ENCODE data around the gene PHF1. TPM values are rescaled to one million over a fixed set of nuclear protein-coding genes. Genes with fewer than 3 reads are reported as not detected.

PHF1 gene
- total and polyA plus RNA-seq, 2 of the 13 experiments (the other 11 are each of a cell fraction or from before 2014, with no cell fraction given), result 25.4 to 61.9 TPM

DNA sequence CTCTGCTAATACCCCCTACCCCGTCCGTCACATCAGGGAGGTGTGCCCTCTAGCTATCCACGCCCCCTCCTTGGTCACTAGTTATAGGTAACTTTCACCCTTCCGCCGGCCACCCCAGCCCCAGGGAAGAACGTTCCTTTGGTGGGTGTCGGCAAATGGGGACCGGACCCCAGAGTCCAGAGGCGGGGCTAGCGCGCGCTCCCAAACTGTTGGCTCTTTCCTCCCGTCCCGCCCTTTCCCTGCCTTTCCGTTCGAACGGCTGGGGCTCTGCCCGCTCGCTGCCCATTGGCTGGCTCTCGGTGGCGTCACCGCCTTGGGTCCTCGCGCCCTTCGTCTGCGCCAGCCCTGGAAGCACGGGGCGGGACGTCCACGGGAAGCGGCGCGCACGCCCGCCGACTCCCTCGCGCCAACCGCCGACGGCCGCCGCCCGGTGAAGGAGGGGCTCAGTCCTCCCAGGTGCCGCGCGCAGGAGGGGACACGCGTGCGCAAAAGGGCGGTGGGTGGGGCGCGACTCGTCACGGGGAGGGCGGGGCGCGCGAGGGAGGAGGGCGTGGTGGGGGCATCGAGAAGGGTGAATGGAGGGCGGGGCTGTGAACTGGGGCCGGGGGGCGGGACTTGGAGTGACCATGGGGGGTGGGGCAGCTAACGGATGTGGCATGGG is 634 bp upstream of the PHF1 start (continued):
- TF ChIP-seq, protein P1, sequence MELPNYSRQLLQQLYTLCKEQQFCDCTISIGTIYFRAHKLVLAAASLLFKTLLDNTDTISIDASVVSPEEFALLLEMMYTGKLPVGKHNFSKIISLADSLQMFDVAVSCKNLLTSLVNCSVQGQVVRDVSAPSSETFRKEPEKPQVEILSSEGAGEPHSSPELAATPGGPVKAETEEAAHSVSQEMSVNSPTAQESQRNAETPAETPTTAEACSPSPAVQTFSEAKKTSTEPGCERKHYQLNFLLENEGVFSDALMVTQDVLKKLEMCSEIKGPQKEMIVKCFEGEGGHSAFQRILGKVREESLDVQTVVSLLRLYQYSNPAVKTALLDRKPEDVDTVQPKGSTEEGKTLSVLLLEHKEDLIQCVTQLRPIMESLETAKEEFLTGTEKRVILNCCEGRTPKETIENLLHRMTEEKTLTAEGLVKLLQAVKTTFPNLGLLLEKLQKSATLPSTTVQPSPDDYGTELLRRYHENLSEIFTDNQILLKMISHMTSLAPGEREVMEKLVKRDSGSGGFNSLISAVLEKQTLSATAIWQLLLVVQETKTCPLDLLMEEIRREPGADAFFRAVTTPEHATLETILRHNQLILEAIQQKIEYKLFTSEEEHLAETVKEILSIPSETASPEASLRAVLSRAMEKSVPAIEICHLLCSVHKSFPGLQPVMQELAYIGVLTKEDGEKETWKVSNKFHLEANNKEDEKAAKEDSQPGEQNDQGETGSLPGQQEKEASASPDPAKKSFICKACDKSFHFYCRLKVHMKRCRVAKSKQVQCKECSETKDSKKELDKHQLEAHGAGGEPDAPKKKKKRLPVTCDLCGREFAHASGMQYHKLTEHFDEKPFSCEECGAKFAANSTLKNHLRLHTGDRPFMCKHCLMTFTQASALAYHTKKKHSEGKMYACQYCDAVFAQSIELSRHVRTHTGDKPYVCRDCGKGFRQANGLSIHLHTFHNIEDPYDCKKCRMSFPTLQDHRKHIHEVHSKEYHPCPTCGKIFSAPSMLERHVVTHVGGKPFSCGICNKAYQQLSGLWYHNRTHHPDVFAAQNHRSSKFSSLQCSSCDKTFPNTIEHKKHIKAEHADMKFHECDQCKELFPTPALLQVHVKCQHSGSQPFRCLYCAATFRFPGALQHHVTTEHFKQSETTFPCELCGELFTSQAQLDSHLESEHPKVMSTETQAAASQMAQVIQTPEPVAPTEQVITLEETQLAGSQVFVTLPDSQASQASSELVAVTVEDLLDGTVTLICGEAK (IDR thresholded peaks at IDR 0.05), result no peak
- TF ChIP-seq, protein P1 (CRISPR knock-in tag; IDR thresholded peaks at IDR 0.05), result peak; percentile 84
- TF ChIP-seq, protein P2, sequence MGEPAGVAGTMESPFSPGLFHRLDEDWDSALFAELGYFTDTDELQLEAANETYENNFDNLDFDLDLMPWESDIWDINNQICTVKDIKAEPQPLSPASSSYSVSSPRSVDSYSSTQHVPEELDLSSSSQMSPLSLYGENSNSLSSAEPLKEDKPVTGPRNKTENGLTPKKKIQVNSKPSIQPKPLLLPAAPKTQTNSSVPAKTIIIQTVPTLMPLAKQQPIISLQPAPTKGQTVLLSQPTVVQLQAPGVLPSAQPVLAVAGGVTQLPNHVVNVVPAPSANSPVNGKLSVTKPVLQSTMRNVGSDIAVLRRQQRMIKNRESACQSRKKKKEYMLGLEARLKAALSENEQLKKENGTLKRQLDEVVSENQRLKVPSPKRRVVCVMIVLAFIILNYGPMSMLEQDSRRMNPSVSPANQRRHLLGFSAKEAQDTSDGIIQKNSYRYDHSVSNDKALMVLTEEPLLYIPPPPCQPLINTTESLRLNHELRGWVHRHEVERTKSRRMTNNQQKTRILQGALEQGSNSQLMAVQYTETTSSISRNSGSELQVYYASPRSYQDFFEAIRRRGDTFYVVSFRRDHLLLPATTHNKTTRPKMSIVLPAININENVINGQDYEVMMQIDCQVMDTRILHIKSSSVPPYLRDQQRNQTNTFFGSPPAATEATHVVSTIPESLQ (CRISPR knock-in tag; conservative IDR thresholded peaks at IDR 0.05), result no peak
- TF ChIP-seq, protein P3, sequence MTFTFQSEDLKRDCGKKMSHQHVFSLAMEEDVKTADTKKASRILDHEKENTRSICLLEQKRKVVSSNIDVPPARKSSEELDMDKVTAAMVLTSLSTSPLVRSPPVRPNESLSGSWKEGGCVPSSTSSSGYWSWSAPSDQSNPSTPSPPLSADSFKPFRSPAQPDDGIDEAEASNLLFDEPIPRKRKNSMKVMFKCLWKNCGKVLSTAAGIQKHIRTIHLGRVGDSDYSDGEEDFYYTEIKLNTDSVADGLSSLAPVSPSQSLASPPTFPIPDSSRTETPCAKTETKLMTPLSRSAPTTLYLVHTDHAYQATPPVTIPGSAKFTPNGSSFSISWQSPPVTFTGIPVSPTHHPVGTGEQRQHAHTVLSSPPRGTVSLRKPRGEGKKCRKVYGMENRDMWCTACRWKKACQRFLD (CRISPR knock-in tag; IDR thresholded peaks at IDR 0.05; ENCODE audit: borderline replicate concordance), result peak; percentile 86
- peak; percentile 65; the same call in 1 of the 2 replicates for TF ChIP-seq WIZ (CRISPR knock-in tag; IDR thresholded peaks at IDR 0.05)
- peak; percentile 93 for TF ChIP-seq MED13 (CRISPR knock-in tag; IDR thresholded peaks at IDR 0.05)
- TF ChIP-seq ZNF205 (CRISPR knock-in tag; IDR thresholded peaks at IDR 0.05), result peak; percentile 75; the same call in 1 of the 2 replicates
- no peak for TF ChIP-seq RFX3 (CRISPR knock-in tag; IDR thresholded peaks at IDR 0.05)
- TF ChIP-seq KLF6 (CRISPR knock-in tag; IDR thresholded peaks at IDR 0.05), result peak; percentile 87
- peak; percentile 90; the same call in 1 of the 2 replicates for TF ChIP-seq ZNF431 (CRISPR knock-in tag; IDR thresholded peaks at IDR 0.05; ENCODE audit: borderline replicate concordance, low read depth)
- TF ChIP-seq, protein P4, sequence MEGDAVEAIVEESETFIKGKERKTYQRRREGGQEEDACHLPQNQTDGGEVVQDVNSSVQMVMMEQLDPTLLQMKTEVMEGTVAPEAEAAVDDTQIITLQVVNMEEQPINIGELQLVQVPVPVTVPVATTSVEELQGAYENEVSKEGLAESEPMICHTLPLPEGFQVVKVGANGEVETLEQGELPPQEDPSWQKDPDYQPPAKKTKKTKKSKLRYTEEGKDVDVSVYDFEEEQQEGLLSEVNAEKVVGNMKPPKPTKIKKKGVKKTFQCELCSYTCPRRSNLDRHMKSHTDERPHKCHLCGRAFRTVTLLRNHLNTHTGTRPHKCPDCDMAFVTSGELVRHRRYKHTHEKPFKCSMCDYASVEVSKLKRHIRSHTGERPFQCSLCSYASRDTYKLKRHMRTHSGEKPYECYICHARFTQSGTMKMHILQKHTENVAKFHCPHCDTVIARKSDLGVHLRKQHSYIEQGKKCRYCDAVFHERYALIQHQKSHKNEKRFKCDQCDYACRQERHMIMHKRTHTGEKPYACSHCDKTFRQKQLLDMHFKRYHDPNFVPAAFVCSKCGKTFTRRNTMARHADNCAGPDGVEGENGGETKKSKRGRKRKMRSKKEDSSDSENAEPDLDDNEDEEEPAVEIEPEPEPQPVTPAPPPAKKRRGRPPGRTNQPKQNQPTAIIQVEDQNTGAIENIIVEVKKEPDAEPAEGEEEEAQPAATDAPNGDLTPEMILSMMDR (CRISPR knock-in tag; IDR thresholded peaks at IDR 0.05), result peak; percentile 33
- TF ChIP-seq HNRNPH1 (optimal IDR thresholded peaks at IDR 0.05; ENCODE audit: low read depth, low read length), result no peak
- TF ChIP-seq, protein P5, sequence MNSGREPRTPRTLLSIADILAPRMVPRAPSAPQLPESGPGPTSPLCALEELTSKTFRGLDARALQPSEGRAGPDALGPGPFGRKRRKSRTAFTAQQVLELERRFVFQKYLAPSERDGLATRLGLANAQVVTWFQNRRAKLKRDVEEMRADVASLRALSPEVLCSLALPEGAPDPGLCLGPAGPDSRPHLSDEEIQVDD (CRISPR knock-in tag; IDR thresholded peaks at IDR 0.05; ENCODE audit: borderline replicate concordance), result peak; percentile 74; the same call in 1 of the 2 replicates
- peak; percentile 100 for TF ChIP-seq ZFP36L1 (CRISPR knock-in tag; IDR thresholded peaks at IDR 0.05)
